Dendritic cell treated with granulocyte-macrophage colony-stimulating factor and Interleukin-4, amounts not matched to agents 40 ng/mL and 50 ng/mL, for 4 days (primary cell): ENCODE measurements around the gene VAMP5.
"Not testable (repeated sequence)": the region's sequence is repeated elsewhere in the genome, so short reads cannot be mapped to it uniquely, and the experiment has no call there.

Source experiments
- H3K27ac Mint-ChIP-seq: one replicate; pipeline ENCODE4 v1.8.0; 2022; ENCODE audit warnings: mild to moderate bottlenecking, mixed read lengths
- H3K27me3 Mint-ChIP-seq: one replicate; pipeline ENCODE4 v1.8.0; 2022; ENCODE audit warnings: mild to moderate bottlenecking, mixed read lengths
- H3K36me3 Mint-ChIP-seq: one replicate; pipeline ENCODE4 v1.8.0; 2022; ENCODE audit warnings: low read depth, mixed read lengths
- H3K4me1 Mint-ChIP-seq: one replicate; pipeline ENCODE4 v1.8.0; 2022; ENCODE audit warnings: low read depth, mixed read lengths
- H3K4me3 Mint-ChIP-seq: one replicate; pipeline ENCODE4 v1.8.0; 2022; ENCODE audit warnings: mild to moderate bottlenecking, moderate library complexity, mixed read lengths
- H3K9me3 Mint-ChIP-seq: one replicate; pipeline ENCODE4 v1.8.0; 2022; ENCODE audit warnings: mixed read lengths
- intact Hi-C: fragments of 100-400 bp; cut with micrococcal nuclease; formaldehyde crosslinking; loops from one replicate; pipeline ENCODE4 v1.15.0; 2022

The VAMP5 gene

DNA sequence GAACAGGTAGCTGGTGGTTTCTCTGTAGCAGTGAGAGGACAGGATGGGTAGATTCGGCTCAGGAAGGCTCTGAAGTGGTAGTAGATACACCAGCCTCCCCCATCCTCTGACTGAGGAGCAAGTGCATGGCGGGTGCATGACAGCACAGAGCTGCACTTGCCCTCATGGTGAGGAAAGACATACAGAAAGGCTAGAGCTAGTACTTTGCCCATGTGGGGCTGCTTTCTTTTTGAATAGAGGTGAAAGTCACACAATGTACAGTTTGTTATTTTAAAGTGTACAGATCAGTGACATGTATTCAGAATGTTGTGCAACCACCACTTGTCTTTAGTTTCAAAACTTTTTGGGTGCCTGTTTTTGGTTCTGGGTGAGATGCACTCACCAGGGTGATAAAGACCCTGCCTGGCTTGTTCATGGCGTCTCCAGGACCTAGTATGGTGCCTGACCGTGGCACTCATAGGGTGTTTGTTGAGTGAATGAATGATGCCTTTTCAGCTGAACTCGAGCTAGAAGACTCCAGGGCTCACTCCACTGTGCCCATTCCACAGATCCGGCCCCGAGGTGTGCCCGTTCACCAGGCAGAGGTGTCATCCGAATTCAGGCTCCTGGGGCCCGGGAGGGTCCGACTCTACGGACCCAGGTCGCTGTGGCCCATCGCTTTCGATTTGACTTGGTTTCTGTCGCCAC lies 421 bp upstream of the VAMP5 start:
- H3K4me3 Mint-ChIP-seq, result peak overlapping the region; percentile 40
- intact Hi-C loops, result no loop called here
- peak overlapping the region; percentile 82 for H3K27ac Mint-ChIP-seq

DNA sequence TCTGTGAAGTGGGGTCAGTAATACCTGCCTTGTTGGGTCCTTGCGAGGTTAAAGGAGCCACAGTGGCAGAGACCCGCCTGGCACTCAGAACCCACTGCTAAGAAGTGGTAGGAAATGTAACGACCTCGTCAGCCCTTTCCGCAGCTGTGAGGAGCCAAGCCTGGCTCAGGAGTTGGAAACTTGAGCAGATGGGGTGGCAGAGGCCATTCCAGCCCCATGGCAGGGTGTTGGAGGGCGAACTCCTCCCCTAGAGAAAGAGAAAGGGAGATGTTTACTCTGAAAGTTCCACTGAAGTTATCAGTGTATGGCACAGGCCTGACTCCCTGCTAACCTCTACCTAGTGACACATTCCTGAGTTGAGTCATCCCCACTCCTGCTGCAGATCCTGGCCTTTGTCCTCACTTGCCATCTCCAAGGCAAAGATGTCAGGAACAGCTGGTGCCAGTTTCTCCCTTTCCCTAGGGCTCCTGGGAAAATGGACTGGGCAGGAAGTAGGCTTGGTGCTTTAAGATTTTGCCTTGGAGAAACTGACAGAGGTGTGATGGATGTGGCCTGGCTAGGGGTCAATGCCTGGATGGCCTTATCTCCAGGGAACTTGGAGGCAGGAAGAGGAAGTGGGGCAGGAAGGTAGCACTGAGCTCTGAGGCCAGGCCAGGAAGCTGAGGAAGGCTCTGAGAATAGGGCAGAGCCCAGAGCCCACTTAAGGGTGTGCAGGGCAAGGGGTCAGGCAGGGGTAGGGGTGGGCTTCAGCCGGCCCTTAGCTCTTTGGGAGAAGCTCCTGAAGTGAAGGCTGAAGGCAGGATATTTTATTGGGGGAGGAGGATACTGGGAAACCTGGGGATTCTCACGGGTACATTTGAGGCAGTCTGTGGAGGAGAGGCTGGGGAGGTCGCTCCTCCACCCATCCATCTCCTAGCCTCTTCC lies 888 bp downstream of the VAMP5 start:
- Mint-ChIP-seq H3K4me3 (peak overlapping the region; percentile 65), H3K4me1 (peaks cover 93% of the 10 kb centered on the region), H3K27ac (peak overlapping the region; percentile 82), H3K9me3 (no peaks in the 10 kb centered on the region), H3K36me3 (peaks cover 50% of the 10 kb centered on the region), H3K27me3 (no peaks in the 10 kb centered on the region)
- intact Hi-C loops, result no loop called here

More for the DNA sequence above, 421 bp upstream of the VAMP5 start:
- Mint-ChIP-seq H3K4me1 (peaks cover 94% of the 10 kb centered on the region), H3K9me3 (no peaks in the 10 kb centered on the region), H3K36me3 (peaks cover 63% of the 10 kb centered on the region), H3K27me3 (no peaks in the 10 kb centered on the region)

DNA sequence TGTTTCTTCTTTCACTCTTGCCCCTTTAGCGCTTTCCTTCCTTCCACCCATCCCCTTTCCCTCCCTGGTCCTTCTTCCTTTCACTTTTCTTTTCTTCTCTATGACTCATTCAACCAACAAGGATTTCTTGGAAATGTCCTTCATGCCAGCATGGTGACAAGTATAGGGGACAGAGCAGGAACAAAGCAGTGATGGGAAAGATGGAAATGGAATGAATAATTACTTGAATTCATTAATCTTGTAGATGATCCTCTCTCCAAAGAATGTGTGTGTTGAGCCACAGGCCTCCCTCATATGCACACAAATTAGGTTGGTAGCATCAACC lies 1.5 kb downstream of the VAMP5 start:
- Mint-ChIP-seq H3K27me3 (no peaks in the 10 kb centered on the region), H3K9me3 (no peaks in the 10 kb centered on the region), H3K4me1 (peaks cover 93% of the 10 kb centered on the region), H3K4me3 (no peak overlapping the region), H3K27ac (peak overlapping the region; percentile 82), H3K36me3 (peaks cover 43% of the 10 kb centered on the region)
- intact Hi-C loops, result no loop called here

DNA sequence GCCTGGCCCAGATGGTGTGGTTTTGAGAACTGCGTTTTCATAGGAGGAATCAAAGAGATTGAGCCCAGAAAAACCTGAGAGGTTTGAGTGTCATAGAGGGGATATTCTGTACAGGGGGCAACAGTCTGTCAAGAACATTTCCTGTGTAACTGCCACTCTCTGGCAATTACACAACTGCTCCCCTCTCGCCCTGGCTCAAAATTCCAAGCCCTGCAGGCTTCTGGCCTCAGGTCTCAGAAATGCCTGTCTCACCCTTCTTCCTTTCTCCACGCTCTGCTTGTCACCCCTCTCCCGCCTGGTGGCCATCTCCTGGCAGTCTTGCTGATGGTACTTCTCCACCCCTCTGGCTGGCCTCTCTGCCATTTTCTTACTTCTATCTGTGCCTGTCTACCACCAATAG lies 4.0 kb downstream of the VAMP5 start:
- Mint-ChIP-seq H3K4me3 (no peak overlapping the region), H3K9me3 (no peaks in the 10 kb centered on the region), H3K27ac (peak overlapping the region; percentile 96), H3K27me3 (no peaks in the 10 kb centered on the region), H3K4me1 (peaks cover 93% of the 10 kb centered on the region), H3K36me3 (peaks cover 35% of the 10 kb centered on the region)
- intact Hi-C loops, result no loop called here

DNA sequence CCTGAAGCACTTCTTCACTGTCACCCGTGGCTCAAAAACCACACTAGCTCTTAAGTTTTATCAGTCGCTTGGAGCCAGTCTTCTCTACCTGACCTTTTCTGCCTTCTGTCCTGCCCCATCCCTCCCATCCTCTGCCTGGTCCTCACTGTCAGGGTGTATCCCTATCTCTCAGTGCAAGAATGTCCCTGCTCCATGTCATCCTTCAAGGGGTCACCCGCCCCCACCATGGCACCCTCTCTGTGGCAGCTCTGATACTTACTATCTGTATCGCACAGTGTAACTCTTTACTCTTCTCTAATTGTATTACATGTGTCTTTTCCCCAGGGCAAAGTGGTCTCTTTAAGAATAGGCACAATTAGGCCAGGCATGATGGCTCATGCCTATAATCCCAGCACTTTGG lies 4.4 kb downstream of the VAMP5 start:
- intact Hi-C loops, result no loop called here
- H3K4me3 Mint-ChIP-seq, result no peak overlapping the region
- H3K4me1 Mint-ChIP-seq, result peaks cover 93% of the 10 kb centered on the region
- no peaks in the 10 kb centered on the region for H3K9me3 Mint-ChIP-seq
- peaks cover 35% of the 10 kb centered on the region for H3K36me3 Mint-ChIP-seq
- peak overlapping the region; percentile 96 for H3K27ac Mint-ChIP-seq
- H3K27me3 Mint-ChIP-seq, result no peaks in the 10 kb centered on the region

DNA sequence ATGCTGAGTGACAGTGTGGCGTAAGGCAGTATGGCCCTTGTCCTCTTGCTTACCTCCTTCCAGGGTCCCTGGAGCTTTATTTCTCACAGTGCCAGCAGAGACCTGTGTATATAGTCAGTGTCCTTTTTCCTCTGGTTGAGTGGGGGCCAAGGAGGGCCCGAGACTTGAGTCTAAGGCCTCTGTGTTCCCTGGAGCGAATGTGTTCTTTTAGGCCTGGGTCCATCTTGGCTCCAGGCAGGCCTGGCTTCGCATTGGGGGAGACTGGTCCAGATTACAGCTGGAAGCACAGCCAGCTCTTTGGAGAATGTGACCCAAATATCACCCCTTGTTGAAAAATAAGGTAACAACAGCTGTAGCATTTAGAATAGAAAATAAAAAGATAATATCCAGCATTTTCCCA lies 5.0 kb downstream of the VAMP5 start:
- H3K27ac Mint-ChIP-seq, result peak overlapping the region; percentile 96
- H3K4me3 Mint-ChIP-seq, result no peak overlapping the region
- no peaks in the 10 kb centered on the region for H3K9me3 Mint-ChIP-seq
- no peaks in the 10 kb centered on the region for H3K27me3 Mint-ChIP-seq
- H3K36me3 Mint-ChIP-seq, result peaks cover 33% of the 10 kb centered on the region
- intact Hi-C loops, result no loop called here
- peaks cover 92% of the 10 kb centered on the region for H3K4me1 Mint-ChIP-seq

DNA sequence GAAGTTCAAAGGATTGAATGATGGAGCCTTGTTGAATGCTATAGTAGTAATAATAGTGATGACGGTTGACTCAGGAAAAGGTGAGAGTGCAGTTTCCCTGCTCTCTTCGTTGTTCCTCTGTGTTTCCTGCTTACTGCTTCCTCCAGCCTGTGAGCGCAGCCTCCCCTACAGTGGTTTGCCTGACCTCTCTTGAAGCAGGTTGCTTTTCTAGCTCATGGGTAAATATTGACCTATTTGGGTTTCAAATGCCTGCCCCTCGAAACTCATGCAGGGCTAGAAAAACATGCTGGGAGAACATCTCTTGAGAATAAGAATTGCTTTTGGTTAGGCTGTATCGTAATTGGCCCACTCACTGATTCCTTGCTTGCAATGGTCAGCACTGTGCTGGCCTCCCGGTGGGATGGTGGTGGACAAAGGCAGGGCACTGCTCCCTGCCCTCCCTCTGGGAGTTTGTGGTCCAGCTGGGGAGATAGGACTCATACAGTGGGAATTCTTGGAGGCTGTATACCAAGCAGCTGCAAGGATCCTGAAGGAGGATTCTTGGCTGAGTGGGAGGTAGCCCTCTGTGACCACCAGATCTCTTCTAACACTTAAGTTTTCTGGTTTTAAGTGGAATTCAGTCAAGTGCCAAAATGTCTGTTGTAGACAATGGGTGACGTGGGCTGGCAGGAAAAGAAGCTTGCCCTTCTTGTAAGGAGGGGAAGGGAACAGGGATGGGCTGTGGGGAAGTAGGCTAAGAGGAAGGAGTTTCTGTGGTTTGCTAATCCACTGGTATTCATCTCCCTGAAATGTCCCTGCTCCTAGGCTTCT lies 6.0 kb downstream of the VAMP5 start:
- H3K4me1 Mint-ChIP-seq, result peaks cover 91% of the 10 kb centered on the region
- H3K27me3 Mint-ChIP-seq, result no peaks in the 10 kb centered on the region
- H3K27ac Mint-ChIP-seq, result peak overlapping the region; percentile 96
- intact Hi-C loops, result no loop called here
- H3K9me3 Mint-ChIP-seq, result no peaks in the 10 kb centered on the region
- peaks cover 34% of the 10 kb centered on the region for H3K36me3 Mint-ChIP-seq
- H3K4me3 Mint-ChIP-seq, result peak overlapping the region; percentile 70

DNA sequence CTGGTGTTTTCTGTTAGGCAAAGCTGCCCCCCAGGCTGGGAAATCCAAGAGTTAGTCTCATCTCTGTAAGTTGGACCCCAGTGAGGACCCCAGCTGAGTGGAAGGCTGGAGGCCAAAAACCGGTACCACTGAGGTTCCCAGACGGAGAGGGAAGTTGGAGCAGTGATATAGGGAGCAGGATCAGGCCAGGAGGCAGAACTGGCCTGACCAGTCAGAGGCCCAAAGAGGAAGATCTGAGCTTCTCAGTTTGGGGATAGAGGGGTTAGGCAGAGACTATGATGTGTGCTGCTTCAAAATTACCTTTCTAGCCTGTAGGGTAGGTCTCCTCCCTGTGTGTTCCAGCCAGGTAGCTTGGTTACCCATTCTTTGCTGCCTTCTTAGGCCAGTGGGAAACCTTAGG lies 6.7 kb downstream of the VAMP5 start:
- Mint-ChIP-seq H3K36me3 (peaks cover 40% of the 10 kb centered on the region), H3K27ac (peak overlapping the region; percentile 96), H3K27me3 (no peaks in the 10 kb centered on the region), H3K4me1 (peaks cover 87% of the 10 kb centered on the region), H3K9me3 (no peaks in the 10 kb centered on the region), H3K4me3 (peak overlapping the region; percentile 70)
- intact Hi-C loops, result no loop called here

DNA sequence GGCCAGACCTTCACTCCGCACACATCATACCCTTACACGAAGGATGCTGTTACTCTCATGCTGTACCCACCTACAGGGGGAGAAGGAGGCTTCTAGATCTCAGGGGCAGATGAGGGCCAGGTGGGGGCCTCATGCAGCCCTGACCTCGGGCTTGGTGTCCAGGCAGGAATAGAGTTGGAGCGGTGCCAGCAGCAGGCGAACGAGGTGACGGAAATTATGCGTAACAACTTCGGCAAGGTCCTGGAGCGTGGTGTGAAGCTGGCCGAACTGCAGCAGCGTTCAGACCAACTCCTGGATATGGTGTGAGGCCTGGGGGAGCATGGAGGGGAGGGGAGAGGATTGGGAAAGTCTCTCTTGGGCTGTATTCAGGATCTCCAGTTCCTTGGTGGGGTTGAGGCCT lies 7.3 kb downstream of the VAMP5 start:
- Mint-ChIP-seq H3K4me1 (peaks cover 87% of the 10 kb centered on the region), H3K27ac (peak overlapping the region; percentile 96), H3K27me3 (no peaks in the 10 kb centered on the region), H3K9me3 (no peaks in the 10 kb centered on the region), H3K36me3 (peaks cover 46% of the 10 kb centered on the region), H3K4me3 (no peak overlapping the region)
- intact Hi-C loops, result no loop called here

DNA sequence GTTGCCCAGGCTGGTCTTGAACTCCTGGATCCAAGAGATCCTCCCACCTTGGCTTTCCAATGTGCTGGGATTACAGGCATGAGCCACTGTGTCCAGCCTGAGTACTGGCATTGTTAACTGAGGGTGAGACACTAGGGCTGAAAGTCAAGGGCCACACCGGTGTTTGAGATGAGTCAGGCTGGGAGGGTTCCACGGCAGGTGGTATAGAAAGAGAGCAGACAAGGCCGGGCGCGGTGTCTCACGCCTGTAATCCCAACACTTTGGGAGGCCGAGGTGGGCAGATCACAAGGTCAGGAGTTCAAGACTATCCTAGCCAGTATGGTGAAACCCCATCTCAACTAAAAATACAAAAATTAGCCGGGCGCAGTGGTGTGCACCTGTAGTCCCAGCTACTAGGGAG lies 8.1 kb downstream of the VAMP5 start:
- H3K9me3 Mint-ChIP-seq, intact Hi-C loops, H3K27me3 Mint-ChIP-seq, H3K4me3 Mint-ChIP-seq: not testable (repeated sequence)
- peaks cover 53% of the 10 kb centered on the region for H3K36me3 Mint-ChIP-seq
- peaks cover 89% of the 10 kb centered on the region for H3K4me1 Mint-ChIP-seq
- peak overlapping the region; percentile 96 for H3K27ac Mint-ChIP-seq

DNA sequence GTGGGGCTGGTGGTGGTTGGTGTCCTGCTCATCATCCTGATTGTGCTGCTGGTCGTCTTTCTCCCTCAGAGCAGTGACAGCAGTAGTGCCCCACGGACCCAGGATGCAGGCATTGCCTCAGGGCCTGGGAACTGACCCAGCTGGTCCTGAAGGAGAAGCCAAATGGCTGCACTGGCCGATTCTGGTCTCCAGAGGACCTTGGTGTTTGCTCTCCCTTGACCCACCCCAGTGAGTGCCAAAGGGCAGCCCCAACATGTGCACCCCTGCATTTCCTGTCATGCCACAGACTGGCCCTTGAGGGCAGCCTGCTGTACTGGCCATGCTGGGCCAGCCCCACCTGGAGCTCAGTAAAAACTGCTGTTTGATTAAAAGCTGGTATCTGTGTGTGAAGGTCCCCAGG lies 8.8 kb downstream of the VAMP5 start:
- H3K4me3 Mint-ChIP-seq, result no peak overlapping the region

DNA sequence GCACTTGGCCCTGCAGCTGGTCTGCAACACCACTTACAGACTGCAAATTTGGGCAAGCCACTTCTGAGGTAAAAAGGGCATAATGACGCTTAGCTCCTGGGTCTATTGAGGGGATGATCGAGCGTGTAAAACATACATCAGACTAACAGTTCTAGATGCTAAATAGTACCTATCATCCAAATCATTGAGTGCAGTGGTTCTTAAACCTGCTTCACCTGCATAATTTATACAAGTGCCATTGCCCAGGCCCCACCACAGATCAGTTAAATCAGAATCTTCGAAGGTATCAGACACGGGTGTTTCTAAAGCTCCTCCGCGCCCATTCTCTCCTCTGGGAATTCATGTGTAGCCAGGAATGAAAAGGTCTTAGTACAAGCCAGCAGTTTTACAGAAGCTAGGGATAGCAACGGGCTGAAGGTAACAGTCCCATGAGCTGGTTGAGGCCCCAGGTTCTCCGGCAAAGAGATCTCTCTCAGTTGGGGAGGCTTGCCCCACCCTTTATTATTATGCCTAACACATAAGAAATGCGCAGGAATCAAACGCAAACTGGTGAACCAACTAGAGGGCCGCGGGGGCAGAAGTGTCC lies 10.6 kb downstream of the VAMP5 start:
- intact Hi-C loops, result loop anchor here (2.0 to 5.0 kb wide), 2 partner anchors 16 to 188 kb away; no protein-coding TSS in a partner anchor
- no peaks in the 10 kb centered on the region for H3K27me3 Mint-ChIP-seq
- H3K4me1 Mint-ChIP-seq, result peaks cover 83% of the 10 kb centered on the region
- peaks cover 78% of the 10 kb centered on the region for H3K36me3 Mint-ChIP-seq
- H3K9me3 Mint-ChIP-seq, result no peaks in the 10 kb centered on the region
- H3K4me3 Mint-ChIP-seq, result peak overlapping the region; percentile 95
- peak overlapping the region; percentile 97 for H3K27ac Mint-ChIP-seq

More for the DNA sequence above, 8.8 kb downstream of the VAMP5 start:
- Mint-ChIP-seq H3K27ac (peak overlapping the region; percentile 96), H3K27me3 (no peaks in the 10 kb centered on the region), H3K4me1 (peaks cover 86% of the 10 kb centered on the region), H3K9me3 (no peaks in the 10 kb centered on the region), H3K36me3 (peaks cover 61% of the 10 kb centered on the region)
- intact Hi-C loops, result no loop called here

DNA sequence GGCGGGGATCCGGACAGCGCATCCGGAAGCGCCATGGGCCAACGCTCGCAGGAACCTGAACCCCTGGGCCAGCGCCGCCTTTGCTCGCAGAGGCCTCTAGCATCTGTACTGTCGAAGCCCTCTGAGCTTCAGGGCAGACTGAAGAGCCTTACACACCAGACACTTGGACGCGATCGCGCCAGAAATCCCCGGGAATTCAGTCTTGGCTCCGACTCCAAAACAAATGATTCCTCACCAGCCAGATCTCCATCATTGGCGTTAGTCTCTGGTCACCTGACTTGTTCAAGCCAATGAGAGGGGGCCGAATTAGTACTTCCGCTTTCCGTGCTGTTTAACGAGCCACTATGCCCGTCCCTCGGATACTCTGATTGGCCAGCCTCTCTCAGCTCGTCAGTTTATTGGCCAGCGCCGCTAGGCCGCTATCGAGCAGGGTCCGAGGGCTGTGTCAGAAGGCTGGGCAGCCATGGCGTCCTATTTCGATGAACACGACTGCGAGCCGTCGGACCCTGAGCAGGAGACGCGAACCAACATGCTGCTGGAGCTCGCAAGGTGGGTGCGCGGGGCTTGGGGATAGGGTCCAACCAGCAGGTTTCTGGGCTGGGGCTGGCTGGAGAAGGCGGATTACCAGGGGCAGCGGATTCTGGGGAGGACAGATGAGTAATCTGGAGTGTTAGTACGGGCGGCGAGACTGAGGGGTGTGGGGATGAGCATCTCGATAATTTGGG lies 11.2 kb downstream of the VAMP5 start, which contains the start of gene RNF181:
RNF181 (plus strand) TSS at position 445 of the 725 bp plus-strand sequence; CDS start at position 464, 19 bp downstream.
- Mint-ChIP-seq H3K27ac (peak within 1 kb of the TSS; percentile 97), H3K36me3 (peaks cover 85% of the 10 kb centered on the region)
- intact Hi-C loops, result loop anchor here (2.0 to 5.0 kb wide), 2 partner anchors 17 to 188 kb away; no protein-coding TSS in a partner anchor

More for the DNA sequence above, 11.2 kb downstream of the VAMP5 start, which contains the start of gene RNF181:
- Mint-ChIP-seq H3K4me1 (peaks cover 83% of the 10 kb centered on the region), H3K27me3 (no peaks in the 10 kb centered on the region), H3K9me3 (no peaks in the 10 kb centered on the region), H3K4me3 (peak within 1 kb of the TSS; percentile 95)
